SK-N-DZ (cell line): Measurements from ENCODE around the gene LPAR1.

ENCODE experiments used
- DNase-seq: peaks from one replicate; pipeline ENCODE4 v3.0.0-alpha.2; 2015; ENCODE audit warnings: low spot score

LPAR1 gene

DNA sequence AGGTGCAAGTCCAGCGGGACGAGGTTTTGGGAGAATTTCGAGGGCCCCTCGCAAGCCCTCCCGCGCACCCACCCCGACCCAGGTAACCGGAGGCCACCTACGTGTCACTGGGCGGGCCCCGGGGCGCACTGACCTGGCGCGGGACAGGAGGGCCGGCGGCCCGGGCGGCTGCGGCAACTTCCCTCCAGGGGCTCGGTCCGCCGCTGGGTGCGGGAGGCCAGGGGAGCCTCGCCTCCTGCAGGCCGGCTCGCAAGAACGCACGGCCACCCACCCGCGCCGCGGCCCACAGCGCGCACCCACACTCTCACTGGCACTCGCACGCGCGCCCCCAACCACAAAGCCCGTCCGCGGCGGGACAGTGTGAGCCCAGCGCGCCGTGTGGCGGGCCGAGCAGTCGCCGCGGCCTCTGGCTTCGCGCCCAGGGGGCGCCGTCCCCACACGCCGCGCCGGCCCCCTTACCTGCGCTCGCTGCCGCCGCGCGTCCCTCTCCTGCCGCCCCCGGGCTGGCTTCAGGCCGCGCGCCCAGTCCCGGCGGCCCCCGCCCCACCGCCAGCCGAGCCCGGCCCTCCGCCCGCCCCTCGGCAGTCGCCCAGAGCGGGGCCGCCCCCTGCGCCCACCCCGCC, 451 bp downstream of the LPAR1 start:
- DNase-seq, result peak; percentile 71

DNA sequence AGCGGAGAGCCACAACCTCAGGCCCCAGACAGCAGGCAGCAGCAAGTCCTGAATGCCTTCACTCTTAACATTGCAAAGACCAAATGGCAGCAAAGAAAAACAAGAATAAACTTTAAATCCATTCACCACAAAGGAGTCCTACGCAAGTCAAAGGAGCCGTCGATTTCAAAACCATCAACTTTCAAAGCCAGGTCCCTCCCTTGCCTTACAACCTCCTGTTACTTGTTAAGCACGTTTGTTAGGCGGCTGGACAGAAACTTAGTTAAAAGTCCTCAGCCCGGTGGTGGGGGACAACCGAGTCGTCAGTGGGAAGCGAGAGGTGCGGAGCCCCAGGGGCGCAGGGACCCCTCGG, 938 bp downstream of the LPAR1 start:
- peak; percentile 38 for DNase-seq

GRCh38 chr9:111036946-111037345, 1.3 kb downstream of the LPAR1 start:
- no peak for DNase-seq

DNA sequence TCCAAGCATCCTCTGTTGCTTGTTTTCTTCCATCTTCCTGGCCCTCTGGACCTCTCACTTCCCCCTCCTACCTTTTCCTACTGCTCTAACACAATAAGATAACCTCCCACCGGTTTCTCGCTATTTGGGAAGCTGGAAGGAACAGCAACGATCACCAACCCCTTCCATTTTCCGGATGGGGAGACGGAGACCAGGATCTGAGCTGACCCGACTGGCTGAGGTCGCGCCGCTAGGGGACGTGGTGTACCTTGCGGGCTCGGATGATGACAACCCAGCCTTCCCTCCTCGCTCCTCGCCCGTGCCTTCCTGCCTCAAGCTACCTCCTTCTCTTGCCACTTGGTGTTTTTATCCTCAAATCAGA, 1.9 kb downstream of the LPAR1 start:
- peak; percentile 75 for DNase-seq

DNA sequence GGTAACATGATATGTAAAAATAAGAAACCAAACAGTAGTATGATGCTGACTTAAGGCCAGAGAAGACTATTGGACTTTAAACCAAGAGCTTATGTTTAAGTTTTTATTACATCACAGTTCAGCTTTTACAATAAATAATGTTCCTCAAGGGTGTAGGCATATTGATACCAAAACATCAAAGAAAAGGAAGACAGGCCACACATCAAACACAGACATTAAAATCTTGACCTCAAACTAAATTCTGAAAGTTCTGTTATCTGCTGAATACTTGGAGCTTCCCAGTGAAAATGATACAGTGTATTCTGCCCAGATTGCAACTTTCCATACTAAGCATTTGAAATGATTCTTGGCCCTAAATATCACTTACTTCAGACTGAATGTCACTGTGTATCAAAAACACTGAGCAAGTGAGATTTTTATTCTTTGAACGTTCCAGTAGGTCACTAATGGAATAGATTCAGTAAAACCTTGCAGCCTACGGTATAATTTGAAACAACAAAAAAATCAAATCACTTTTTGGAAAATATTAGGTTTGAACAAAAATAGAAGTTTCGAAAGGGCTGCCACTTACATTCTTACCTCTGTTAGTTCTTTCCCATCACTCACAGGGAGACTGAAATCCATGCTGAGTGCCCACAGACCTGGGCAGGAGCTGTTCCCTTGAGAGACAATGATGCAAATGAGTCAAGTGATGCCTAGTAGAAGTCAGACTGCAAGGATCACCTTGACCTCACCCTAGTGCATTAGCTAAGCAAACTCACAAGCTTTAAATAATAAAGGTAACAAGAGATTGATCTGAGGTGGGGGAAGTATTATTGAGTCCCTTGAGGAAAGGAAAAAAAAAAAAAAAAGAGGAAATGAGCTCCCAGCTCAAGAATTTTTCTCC, 2.5 kb downstream of the LPAR1 start:
- DNase-seq, result no peak

- no peak for DNase-seq
These were observed 3.3 kb downstream of the LPAR1 start for GRCh38 chr9:111034898-111035539.

- no peak for DNase-seq
These were observed 3.9 kb downstream of the LPAR1 start for GRCh38 chr9:111034170-111034897.

DNA sequence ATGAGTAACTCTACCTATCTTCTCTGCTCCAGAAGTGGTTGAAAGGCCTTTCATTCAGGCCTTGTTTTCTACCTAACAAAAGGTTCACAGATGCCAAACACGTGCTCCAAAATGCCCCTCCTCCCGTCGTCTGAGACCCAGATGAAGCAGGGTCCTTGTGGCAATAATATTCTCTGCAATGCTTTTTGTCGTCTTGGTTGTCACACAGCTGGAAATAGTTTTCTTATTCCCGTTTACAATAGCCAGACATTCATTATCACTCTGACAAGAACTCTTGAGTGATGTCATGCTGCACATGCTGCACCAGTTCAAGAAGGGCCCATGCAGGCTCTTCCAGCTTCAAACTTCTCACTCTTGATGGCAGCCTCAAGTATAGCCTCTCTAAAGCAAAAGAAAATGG, 7.8 kb downstream of the LPAR1 start:
- peak; percentile 44 for DNase-seq

GRCh38 chr9:111029260-111029659, 9.0 kb downstream of the LPAR1 start:
- no peak for DNase-seq

DNA sequence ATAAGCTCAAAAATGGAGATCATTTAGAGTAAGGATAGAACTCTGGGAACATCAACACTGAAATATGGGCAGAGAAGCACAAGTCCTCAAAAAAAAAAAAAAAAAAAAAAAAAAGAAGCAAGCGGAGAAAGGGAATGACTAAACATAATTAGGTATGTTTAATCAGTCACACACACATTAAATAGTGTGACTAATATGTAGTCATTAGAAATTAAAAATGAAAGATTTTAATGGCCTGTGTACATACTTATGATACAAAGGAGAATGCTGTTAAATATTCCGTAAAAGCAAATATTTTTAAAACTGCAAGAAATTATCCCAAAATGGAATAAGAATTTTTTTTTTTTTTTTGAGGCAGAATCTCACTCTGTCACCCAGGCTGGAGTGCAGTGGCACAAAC, 10.5 kb downstream of the LPAR1 start:
- DNase-seq, result no peak

DNA sequence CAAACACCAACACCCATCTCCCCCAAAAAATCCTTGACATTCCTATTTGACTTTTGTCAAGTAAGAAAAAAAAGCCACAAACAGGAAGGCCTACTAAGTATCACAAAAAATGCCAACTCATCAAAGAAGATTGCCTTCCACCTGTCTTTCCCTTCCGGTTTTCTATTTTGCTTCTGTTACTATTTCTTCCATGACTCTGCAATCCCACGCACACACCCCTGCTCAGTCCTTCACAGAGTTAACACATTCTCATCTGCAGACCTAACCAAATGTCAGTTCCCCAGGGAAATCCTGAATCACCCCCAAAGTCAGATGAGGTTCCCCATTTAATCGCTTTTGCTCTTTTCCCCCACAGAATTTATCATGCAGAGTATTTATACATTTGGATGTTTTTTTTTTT, 15.1 kb downstream of the LPAR1 start:
- DNase-seq, result no peak

DNA sequence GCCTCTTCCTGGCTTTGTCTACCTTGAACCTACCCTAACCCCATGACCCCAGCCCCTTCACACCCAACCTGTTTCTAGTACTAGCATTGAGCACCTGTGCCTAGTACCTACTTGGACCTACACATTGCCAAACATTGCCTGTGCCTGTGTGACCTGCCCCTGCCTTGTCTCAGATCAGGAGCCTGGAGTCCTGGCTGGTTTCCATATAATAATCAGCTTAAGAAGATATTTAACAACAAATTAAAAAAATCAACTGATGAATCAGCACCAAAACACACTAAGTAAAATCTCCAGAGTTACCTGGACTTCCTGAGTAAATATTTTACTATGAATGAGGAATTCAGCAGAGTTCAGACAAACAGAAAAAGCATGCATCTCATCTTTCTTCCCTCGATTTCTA, 17.7 kb downstream of the LPAR1 start:
- no peak for DNase-seq

DNA sequence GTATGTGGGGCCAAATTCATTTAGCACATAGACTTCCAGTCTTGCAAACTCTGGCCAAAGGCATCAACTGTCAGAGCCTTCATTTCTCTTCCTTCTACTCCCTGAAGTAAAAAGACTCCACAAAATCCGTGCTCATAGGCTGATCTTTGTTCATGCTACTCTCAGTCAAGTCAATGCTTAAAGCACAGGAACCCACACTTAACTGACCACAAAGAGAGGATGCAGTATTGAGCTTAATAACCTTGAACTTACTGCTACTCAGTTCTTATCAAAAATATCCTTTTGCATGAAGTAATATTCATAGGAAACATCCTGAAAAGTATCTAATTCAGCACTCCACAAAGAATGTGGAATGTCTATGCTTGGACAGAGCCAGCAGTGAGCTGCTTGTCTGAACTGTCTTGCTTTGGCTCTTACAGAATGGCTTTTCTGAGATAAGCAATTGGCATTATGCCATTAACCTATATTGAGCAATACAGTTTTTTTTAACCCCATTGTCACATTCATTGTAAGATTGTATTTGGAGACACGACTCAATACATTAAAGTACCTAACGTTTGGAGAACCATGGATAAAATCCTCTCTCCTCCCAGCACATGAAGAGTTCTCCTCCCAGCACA, 21.7 kb downstream of the LPAR1 start:
- no peak for DNase-seq

- no peak for DNase-seq
These were observed 22.3 kb downstream of the LPAR1 start for GRCh38 chr9:111016016-111016415.

DNA sequence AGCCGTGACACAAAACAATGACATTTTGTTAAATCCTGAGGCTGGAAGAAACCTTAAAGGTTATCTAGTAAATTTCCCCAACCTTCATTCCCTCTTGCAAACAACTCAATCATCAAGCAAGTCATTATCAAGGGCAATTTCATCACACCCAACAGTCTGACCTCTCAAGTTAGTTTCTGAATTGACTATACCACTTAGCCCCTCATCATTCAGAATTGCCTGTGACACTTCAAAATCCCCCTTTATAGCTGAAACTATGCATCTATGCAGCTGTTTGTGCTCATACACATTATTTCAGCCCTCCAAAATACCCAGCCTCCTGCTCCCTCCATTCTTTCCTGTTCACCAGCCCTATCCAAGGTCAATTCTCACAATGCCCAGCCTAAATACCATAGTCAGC, 24.6 kb downstream of the LPAR1 start:
- no peak for DNase-seq

DNA sequence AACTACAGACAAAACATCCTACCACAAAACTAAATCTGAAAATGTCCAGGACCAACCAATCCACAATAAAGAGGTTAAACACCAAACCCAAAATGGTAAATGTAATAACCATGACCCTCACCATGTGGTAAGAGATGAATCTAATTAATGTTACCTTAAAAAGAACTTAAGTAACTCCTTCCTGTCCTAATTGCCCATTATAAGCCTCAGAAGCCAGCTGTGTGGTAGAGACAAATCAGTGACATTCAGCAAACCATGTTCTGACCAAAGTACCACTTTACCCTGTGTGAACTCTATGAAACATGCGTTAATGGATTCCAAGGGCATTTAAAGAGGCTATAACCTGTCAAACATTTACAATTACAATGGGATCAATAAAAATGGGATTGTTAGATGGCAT, 25.0 kb downstream of the LPAR1 start:
- DNase-seq, result peak; percentile 77

DNA sequence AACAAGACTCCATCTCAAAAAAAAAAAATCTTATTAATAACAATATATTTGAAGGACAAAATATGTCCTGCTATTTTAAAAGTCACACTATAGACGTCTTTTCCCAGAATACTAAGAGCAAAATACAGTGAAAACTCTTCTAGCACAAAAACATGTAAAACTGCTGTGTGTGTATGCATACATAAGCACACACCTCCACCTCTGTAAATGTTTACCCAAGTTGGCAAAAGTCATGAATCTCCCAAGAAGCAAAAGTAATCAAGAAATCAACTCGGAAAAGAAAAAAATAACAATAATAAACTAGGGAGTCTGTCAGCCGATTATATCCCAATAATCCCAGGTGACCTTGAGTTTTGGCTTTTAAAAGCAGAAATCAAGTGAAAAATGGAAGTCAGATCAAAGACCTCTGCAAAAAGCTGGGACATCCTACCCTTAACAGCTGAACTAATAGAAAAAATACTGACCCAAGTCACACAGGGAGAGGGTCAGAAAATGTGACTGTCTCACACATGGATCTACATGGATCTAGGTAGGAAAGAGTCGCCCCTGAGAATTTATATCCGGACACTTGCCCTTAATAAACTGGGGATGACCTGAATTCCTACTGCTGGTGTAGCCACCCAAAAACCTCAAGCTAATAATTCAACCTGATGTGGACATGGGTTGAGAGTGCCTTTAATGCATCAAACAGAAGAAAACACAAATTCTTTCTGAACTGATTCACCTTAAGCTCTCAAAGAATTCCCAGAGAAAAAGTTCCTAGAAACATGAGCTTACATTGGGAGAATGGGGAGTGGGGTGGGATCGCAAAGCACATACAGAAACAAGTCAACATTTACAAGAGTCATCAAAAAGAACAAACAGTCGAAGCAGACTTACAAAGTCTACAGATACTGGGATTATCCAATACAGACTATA, 29.9 kb downstream of the LPAR1 start:
- DNase-seq, result no peak

DNA sequence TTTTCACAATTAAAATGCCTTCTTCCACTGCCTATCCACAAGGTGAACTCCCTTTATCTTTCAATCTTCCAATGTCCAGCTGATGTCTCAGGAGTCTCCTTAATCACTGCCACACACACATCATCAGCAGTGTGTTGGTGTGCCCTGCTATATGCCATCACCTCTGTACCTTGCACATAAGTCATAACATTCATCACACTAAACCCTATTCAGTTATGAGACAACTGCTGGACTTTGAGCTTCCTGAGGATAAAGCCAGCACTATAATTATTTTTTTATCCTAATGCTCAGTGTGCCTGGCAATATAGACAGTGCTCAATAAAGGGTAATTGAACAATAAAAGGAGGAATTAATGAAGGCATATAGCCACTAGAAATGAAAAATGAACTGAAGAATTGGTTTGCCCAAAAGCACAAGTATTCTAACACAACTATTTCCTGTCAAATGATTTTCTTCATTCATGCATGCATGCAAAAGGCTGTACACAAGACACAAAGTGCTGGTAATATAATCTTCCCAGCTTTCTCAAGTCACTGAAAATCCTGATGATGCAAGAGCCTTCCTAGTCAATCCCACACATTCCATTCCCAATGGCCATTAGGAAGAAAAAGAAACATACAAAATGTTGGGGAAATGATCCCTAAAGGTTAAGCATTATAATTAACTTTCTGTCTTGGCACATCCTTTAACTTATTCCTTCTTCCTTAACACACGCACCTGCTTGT, 32.4 kb downstream of the LPAR1 start:
- DNase-seq, result no peak

DNA sequence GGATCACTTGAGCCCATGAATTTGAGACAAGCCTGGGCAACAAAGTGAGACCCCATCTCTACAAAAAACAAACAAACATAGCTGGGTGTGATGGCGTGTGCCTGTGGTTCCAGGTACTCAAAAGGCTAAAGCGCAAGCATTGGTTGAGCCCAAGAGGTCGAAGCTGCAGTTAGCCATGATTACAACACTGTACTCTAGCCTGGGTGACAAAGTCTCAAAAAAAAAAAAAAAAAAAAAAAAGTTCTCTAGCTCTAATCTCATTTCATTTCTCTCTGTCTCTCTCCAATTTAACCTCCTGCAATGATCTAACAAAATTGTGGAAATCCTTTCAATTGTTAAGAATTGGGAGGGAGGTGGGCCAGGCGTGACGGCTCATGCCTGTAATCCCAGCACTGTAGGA, 33.3 kb downstream of the LPAR1 start:
- DNase-seq, result no peak

GRCh38 chr9:111003182-111003581, 35.1 kb downstream of the LPAR1 start:
- DNase-seq, result no peak
